ENCODE results near the gene DTX3.

DNA sequence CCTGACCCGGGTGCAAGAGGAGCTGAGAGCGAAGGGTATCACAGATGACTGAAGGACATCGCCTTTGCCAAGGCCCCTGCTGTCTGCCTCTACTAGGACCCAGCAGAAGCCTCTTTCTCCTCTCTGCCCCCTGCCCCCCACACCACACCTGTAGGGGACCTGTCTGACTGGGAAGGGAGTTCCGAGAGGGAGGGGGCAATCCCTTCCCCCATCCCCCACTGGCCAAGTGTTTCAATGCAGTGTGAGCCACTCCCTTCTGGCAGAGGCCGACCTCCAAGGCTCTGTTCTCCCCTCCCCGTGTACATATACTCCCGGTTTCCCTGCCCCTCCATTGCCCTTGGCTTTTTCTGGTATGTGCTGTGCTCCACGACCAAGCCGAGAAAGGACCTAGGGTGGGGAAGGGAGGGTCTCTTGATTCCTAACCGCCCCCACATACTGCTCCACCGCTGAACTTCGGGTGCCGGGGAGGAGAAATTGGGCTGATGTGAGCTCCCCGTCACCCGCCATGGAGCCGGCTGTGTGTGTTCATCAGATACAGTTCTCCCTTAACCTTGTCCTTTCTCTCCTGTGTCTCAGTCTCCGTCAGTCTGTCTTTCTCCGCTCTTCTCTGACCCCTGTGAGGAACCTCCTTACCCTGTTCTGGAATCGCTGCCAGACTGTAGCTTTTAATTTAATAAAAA lies 4.6 kb downstream of the DTX3 start:
- TF ChIP-seq, protein P1, sequence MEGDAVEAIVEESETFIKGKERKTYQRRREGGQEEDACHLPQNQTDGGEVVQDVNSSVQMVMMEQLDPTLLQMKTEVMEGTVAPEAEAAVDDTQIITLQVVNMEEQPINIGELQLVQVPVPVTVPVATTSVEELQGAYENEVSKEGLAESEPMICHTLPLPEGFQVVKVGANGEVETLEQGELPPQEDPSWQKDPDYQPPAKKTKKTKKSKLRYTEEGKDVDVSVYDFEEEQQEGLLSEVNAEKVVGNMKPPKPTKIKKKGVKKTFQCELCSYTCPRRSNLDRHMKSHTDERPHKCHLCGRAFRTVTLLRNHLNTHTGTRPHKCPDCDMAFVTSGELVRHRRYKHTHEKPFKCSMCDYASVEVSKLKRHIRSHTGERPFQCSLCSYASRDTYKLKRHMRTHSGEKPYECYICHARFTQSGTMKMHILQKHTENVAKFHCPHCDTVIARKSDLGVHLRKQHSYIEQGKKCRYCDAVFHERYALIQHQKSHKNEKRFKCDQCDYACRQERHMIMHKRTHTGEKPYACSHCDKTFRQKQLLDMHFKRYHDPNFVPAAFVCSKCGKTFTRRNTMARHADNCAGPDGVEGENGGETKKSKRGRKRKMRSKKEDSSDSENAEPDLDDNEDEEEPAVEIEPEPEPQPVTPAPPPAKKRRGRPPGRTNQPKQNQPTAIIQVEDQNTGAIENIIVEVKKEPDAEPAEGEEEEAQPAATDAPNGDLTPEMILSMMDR (IDR thresholded peaks at IDR 0.05), result no peak
- no peak for TF ChIP-seq ZFX (IDR thresholded peaks at IDR 0.05; ENCODE audit: borderline replicate concordance)
